HG02798 (cell line): Measurements from ENCODE around the gene LARGE1.
"Not testable (repeated sequence)": the region's sequence is repeated elsewhere in the genome, so short reads cannot be mapped to it uniquely, and the experiment has no call there.

Experiments used
- ATAC-seq: cut with Tn5 transposase; IDR thresholded peaks from one replicate; pipeline ENCODE4 v1.9.1; 2021; ENCODE audit warnings: mild to moderate bottlenecking; ENCODE audit not compliant: unreplicated experiment, poor library complexity

The LARGE1 gene

GRCh38 chr22:33861216-33861875 lies 58.9 kb downstream of the LARGE1 start:
- ATAC-seq = no peak

DNA sequence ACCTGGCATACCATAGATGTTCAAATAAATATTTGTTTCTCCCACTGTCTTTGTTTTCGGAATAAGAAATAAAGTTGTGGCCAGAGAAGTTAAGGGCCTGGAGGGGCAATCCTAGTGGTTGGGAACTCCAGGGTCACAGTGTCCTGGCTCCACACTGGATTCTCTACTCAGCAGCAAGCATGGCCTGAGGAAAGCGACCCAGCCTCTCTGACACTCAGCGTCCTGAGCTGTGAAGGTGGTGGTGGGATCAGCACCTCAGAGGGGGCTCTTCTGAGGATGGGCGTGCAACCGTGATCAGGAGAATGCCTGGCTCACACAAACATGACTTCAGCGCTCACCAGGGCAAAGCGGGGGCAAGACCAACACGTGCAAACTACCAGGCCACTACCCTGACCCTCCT lies 59.9 kb downstream of the LARGE1 start:
- ATAC-seq = no peak

- ATAC-seq = no peak
Measured at GRCh38 chr22:33859311-33859710, 61.0 kb downstream of the LARGE1 start.

DNA sequence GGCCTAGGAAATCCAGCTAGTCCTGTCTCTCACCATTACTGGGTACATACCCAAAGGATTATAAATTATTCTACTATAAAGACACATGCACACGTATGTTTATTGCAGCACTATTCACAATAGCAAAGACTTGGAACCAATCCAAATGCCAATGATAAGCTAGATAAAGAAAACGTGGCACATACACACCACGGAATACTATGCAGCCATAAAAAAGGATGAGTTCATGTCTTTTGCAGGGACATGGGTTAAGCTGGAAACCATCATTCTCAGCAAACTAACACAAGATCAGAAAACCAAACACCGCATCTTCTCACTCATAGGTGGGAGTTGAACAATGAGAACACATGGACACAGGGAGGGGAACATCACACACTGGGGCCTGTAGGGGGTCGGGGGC lies 61.6 kb downstream of the LARGE1 start:
- ATAC-seq = not testable (repeated sequence)

DNA sequence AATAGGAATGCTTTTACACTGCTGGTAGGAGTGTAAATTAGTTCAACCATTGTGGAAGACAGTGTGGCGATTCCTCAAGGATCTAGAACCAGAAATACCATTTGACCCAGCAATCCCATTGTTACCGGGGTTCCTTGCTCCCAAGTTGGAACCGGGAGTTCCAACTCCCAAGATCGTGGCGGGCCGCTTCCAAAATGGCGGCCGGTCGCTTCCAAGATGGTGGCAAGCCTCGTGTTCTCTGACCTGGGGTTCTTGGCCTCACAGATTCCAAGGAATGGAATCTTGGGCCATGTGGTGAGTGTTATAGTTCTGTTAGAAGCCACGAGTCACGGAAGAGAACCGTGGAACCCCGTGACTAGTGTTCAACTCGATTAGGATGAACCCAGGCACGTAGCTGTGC lies 62.5 kb downstream of the LARGE1 start:
- ATAC-seq = not testable (repeated sequence)

DNA sequence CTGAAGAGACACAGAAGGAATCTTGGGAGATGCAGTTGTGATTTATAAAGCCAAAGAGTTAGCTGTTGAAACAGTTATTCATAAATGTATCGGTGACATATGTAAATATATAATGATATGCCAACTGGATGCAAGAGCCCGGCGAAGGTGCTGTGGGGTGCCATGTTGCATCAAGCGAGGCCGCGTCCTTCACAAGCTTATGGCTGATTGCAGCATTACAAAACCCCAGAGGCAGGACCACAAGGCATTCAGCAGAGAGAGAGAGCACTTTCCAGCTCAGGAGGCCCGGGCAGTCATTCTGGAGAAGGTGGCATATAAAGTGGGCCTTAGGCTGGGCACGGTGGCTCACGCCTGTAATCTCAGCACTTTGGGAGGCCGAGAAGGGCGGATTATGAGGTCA lies 65.6 kb downstream of the LARGE1 start:
- no peak for ATAC-seq

DNA sequence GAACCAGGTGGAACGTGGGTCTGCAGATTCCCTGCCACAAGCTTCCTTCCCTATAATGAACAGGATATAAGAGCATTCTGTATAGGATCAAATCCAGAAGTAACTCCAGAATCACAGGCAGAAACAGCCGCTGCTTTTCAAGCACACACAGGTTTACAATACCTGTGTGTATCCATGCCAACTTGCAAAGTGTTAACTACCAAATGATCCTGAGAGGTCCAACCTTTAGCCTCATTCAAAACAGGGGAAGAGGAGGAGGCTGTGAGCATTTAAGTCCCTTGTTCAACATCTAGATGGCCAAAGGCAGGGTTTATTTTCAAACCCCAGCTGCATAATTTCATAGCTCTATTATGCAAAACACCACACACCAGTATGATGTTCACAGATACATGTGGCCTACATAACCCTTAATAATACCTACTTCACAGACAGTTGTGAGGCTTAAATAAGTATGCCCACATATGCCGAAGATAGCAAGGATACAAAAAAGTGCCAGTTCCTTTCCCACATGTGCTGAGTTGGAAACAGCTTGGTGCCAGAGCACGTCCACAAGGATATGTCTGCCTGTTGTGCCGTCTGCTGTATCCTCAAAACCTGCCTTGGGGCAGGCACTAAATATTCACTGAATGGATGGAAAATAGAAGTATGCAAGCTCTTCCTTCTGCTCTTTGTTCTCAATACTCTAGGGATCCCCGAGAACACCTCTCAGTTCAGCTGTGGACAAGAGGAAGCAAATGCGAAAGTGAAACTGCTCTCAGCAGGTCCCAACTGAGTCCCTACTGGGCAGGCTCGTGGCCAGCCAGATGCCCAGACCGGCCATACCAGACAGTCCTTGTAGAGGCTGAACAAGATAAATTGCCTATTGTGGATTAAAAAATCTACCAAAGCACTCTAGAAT lies 66.8 kb downstream of the LARGE1 start:
- peak; percentile 88 for ATAC-seq

- ATAC-seq = no peak
Measured at GRCh38 chr22:33851821-33852384, 68.4 kb downstream of the LARGE1 start.

DNA sequence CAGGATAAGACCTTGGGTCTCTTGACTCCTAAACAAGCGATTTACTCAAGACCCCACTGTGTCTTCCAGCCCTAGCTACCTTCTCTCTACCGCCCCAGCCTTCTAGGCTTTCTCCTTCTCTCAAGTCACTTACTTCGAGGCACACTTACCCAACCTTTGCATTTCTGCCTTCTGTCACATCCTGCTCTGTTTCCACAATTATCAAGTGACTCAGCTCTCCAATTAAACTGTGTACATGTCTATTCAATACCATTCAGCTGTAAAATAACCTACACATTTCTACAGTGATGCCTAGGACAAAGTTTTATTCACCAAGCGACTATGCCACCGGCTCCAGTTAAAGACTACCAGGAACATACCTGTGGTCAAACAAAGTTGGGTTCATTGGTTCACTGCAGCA lies 69.0 kb downstream of the LARGE1 start:
- ATAC-seq = no peak

DNA sequence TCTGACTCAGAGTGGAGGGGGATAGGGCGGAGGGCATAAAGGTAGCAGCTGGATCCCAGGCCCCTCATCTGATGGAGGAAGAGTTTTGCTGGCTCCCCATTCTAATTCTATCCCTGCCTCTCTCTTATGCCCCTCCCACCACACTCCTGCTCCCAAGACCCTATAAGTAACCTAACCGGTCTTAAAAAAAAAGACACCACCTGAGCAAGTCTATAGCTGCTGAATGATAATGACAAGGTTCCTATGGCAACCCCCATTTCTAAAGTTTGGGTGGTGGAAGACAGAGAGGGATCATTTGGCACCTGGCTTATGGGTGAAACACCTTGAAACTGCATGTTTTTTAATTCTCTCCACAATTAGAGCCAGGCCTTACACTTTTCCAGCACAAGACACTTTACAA lies 69.6 kb downstream of the LARGE1 start:
- ATAC-seq = no peak

DNA sequence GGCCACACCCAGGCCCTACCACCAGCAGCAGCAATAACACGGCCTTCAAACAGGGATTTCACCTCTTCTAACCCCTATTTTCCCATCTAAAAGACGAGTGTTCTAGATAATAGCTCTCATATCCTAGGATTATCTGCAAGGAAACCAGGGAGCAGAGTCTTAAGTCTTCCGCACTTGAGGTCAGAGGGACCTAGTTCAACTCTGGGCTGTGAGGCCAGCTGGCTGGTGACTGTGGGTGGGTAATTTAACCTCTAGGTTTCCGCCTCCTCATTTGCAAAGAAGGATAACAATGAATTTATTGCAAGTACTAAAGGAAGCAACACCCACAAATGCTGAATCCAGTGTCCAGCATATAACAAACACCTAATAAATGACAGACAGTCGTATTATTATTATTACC lies 70.1 kb downstream of the LARGE1 start:
- ATAC-seq = no peak

DNA sequence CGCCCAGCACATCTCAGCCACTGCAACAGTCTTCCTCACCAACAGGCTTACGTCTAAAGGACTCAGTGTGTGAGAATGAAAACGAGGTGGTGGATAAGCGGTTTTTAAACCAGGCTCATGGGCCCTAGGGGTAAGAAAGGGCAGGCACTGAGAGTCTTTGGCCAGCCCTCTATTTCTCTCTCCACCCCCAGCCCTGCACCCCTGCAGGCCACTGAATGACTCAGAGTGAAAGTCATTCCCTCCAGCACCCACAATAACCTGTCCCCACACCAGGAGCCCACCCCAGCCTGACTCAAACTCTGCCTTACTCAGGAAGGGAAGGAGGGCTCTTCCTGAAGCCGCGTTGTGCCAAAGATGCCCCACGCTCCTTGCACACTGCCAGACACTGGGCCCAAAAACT lies 72.0 kb downstream of the LARGE1 start:
- ATAC-seq = no peak

GRCh38 chr22:33844273-33844672 lies 76.0 kb downstream of the LARGE1 start:
- no peak for ATAC-seq

GRCh38 chr22:33842421-33843094 lies 77.7 kb downstream of the LARGE1 start:
- ATAC-seq = peak; percentile 67

- peak; percentile 74 for ATAC-seq
Measured at GRCh38 chr22:33842006-33842354, 78.3 kb downstream of the LARGE1 start.

DNA sequence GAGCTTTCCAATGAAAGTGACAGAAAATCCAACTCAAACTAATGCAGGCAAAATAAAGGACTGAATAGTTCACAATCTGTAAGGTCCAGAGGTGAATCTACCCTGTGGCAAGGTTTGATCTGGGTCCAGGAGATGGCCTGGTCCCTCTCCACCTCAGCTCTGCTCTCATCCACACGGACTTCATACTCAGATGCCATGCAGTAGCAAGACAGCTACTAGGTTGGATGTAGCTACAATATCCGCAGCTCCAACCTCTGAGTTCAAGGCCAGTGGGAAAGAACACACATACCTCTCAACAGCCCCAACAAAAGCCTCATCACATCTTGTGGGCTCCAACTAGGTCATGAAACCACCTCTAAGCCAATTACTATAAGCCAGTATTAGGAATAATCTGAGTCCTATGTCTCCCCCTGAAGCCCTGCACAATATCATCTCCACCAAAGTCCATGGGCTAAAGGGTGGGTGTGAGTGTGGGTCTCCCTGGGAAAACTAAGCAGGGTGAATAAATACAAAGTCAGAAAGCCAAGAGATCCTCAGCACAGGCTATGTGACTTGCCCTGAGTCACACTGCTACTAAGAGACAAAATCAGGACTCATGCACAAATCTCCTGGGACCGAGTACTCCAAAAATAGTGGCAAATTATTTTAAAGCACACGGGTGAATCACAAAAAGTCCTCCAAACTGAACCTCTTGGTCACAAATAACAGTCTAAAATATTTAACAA lies 78.8 kb downstream of the LARGE1 start:
- peak; percentile 53 for ATAC-seq

GRCh38 chr22:33838644-33839043 lies 81.6 kb downstream of the LARGE1 start:
- ATAC-seq = no peak

DNA sequence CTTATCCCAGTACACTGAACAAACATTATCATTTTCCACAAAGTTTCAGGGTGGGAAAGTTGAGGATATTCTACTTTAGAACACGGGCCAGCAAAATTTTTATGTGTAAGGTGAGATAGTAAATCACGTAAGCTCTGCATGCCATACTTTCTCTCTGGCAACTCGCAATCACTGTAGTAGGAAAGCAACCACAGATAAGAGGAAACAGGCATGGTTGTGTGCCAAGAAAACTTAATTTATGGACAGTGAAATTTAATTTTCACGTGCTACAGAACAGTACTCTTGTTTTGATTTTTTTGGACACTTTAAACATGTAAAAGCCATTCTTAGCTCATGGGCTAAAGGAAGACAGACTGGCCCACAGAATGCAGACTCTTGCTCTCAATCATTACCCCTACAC lies 82.5 kb downstream of the LARGE1 start:
- no peak for ATAC-seq

DNA sequence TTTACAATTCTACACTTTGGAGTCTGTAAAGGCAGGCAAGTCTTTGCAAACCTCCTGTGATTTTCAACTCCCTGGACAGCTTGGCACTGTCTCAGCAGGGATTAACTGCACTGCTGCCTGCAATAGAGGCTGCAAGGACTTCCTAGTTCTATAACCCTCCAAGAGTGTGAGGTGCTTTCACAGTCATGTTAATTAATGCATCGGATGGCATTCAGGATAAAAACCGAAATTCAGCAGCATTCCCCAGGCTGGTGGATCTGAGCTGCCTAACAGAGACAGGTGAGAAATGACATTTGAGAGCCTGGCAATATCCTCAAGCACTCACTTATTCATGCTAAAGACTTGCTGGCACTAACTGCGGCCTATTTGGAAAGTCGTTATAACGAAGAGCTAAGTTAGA lies 85.0 kb downstream of the LARGE1 start:
- ATAC-seq = no peak

GRCh38 chr22:33832558-33833151 lies 87.6 kb downstream of the LARGE1 start:
- ATAC-seq = no peak
